NB4 (cell line): ENCODE results near the gene PSMB8.

Experiments
- DNase-seq: peaks from one replicate; pipeline ENCODE4 v3.0.0; 2010; ENCODE audit warnings: low read depth
- H3K4me3 ChIP-seq: one replicate; pipeline ENCODE4 v1.5.1; 2011; ENCODE audit warnings: mild to moderate bottlenecking, low read depth, low read length, moderate library complexity
- MYC ChIP-seq: IDR thresholded peaks from 2 replicates; pipeline ENCODE4 v1.6.1; 2011; ENCODE audit warnings: low read depth, low read length
- POLR2A ChIP-seq: IDR thresholded peaks from 2 replicates; pipeline ENCODE4 v1.6.1; 2011; ENCODE audit warnings: mild to moderate bottlenecking; ENCODE audit not compliant: insufficient read length; ENCODE audit errors: extremely low read depth
- TF ChIP-seq, protein P1 (sequence below): IDR thresholded peaks from one replicate; pipeline ENCODE4 v1.5.1; 2012; ENCODE audit warnings: low read depth, low read length
- TF ChIP-seq, protein P2 (sequence below): IDR thresholded peaks from 2 replicates; pipeline ENCODE4 v1.6.1; 2011; ENCODE audit warnings: low read depth, low read length

Gene PSMB8

DNA sequence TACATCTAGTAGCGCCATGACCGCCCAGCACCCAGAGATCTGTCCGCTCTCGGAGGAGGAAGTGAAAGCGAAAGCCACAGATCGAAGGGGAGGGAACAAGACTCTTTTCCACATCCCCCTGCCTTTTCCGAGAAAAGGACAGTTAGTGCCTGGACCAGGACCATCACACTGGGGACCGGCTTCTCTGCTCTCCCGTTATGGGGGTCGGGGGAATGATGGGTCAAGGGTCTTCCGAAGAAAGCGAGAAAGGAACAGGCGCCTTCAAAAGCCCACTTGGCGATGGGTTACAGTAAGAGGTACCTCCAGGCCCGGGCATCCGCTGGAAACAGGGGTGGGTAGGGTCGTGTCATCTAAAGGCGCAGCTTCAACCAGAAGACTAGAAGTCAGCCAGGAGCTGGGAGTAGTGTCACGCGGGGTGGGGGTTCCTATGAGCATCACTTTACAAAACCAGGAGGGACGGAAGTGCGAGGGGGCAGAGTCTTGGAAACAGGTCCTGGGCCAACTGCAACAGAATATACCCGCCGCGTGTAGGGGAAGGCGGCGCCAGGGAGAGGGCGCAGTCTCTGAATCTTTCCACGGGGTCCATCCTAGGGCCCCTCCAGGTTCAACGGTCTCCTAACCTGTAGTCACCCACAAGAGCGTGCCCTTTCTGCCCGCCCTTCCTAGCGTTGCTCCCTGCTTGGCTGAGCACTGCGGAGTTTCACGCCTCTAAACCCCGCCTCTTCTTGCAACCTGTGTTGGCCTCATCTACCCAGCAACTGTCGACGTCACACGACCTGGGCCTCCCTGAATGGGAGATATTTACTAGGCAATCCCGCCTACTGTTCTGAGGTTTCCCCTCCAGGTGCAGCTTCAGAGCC is at the start of gene PSMB8:
Gene PSMB8, minus strand, starts transcription at position 69 of the 860 bp plus-strand sequence. Its CDS starts 51 bp downstream, at position 18.
- peak; percentile 96 for DNase-seq
- TF ChIP-seq, protein P1, sequence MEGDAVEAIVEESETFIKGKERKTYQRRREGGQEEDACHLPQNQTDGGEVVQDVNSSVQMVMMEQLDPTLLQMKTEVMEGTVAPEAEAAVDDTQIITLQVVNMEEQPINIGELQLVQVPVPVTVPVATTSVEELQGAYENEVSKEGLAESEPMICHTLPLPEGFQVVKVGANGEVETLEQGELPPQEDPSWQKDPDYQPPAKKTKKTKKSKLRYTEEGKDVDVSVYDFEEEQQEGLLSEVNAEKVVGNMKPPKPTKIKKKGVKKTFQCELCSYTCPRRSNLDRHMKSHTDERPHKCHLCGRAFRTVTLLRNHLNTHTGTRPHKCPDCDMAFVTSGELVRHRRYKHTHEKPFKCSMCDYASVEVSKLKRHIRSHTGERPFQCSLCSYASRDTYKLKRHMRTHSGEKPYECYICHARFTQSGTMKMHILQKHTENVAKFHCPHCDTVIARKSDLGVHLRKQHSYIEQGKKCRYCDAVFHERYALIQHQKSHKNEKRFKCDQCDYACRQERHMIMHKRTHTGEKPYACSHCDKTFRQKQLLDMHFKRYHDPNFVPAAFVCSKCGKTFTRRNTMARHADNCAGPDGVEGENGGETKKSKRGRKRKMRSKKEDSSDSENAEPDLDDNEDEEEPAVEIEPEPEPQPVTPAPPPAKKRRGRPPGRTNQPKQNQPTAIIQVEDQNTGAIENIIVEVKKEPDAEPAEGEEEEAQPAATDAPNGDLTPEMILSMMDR, result no peak
- TF ChIP-seq POLR2A, result peak; percentile 80
- TF ChIP-seq MYC, result peak; percentile 71
- TF ChIP-seq, protein P2, sequence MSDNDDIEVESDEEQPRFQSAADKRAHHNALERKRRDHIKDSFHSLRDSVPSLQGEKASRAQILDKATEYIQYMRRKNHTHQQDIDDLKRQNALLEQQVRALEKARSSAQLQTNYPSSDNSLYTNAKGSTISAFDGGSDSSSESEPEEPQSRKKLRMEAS, result 0 out of 2 replicates have a peak, but pooled peaks have one; percentile 59
- H3K4me3 ChIP-seq, result peak within 1 kb of the TSS; percentile 87

GRCh38 chr6:32890831-32891230 is 47.0 kb upstream of the PSMB8 start:
- TF ChIP-seq, protein P2, result peak; percentile 38; the same call in 1 of the 2 replicates
- TF ChIP-seq, protein P1, result no peak
- no peak for TF ChIP-seq POLR2A
- no peak overlapping the region for H3K4me3 ChIP-seq
- DNase-seq, result peak; percentile 18

DNA sequence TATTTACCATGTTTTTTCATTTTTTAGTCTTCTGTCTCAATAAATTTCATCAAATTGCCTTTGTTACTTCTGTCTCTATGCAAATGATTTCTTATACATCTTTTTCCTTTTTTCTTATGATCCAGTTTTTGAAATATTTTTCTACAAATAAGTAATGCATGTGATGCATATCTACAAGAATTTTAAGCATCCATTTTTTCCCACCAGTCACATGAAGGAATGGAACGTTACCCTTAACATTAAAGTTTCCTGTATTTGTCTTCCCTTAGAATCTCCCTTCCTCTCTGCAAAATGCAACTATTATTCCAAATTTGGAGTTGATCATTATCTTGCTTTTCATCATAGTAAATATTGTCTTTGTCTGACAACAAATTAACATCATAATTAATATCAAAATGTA is 45.7 kb upstream of the PSMB8 start:
- no peak overlapping the region for H3K4me3 ChIP-seq
- TF ChIP-seq MYC, result no peak
- TF ChIP-seq POLR2A, result no peak
- TF ChIP-seq, protein P2, result no peak
- TF ChIP-seq, protein P1, result no peak
- DNase-seq, result no peak

DNA sequence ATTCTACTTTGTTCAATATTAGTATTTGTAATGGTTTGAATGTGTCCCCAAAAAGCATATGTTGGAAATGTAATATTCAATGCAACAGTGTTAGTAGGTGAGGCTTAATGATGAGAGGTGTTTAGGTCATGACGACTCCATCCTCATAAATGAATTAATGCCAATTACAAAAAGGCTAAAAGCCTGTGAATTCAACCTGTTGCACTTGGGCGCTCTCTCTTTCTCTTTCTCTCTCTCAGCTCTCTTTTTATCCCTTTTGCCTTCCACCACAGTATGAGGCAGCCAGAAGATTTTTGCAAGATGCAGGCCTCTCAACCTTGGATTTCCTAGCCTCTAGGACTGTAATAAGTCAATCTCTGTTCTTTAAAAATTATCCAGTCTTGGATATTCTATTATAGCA is 44.7 kb upstream of the PSMB8 start:
- H3K4me3 ChIP-seq, result no peak overlapping the region
- no peak for TF ChIP-seq MYC
- no peak for TF ChIP-seq POLR2A
- TF ChIP-seq, protein P2, result no peak
- TF ChIP-seq, protein P1, result no peak
- DNase-seq, result no peak

DNA sequence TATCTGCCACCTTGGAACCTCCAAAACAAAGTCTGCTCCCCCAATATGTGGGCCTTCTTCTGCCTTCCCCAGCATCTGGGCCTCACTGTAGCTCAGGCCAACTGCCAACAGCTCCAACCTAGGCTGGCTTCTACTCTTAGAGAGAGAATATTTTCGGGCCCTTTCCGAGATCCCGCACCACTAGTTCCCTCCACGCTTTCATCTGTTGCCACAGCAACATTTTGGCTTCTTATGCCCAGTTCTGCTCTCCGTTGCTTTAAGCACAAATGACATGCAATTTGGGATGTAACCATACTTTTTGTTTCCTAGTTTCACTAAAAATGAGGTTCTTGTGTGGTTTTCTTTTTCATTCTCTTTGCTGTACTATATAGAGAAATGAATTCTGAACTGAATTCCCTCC is 43.8 kb upstream of the PSMB8 start:
- TF ChIP-seq, protein P2, result no peak
- TF ChIP-seq POLR2A, result no peak
- no peak for TF ChIP-seq MYC
- TF ChIP-seq, protein P1, result no peak
- no peak for DNase-seq

More for the DNA sequence above, 43.8 kb upstream of the PSMB8 start:
- H3K4me3 ChIP-seq, result no peak overlapping the region
